GM13977 (cell line): ENCODE measurements around the gene PRKCE.
"Not testable (repeated sequence)": the region's sequence is repeated elsewhere in the genome, so short reads cannot be mapped to it uniquely, and the experiment has no call there.

Experiments
- DNase-seq: peaks from one replicate; pipeline ENCODE4 v3.0.0; 2012; ENCODE audit warnings: low spot score
- CTCF ChIP-seq: IDR thresholded peaks from 2 replicates; pipeline ENCODE4 v1.5.1; 2012; ENCODE audit warnings: mild to moderate bottlenecking, control low read depth; ENCODE audit not compliant: insufficient read depth; ENCODE audit errors: extremely low read depth, missing control alignments
- in situ Hi-C: fragments of 300-500 bp; cut with MboI; formaldehyde crosslinking; loops from one replicate; pipeline ENCODE4 v1.12.0; 2022; ENCODE audit warnings: low sequenced_read_pairs, low pct_unique_long_range_greater_than_20kb, mixed read lengths, inconsistent platforms; ENCODE audit not compliant: unreplicated experiment

Gene PRKCE

GRCh38 chr2:46208766-46209165 is 557.3 kb downstream of the PRKCE start:
- in situ Hi-C loops, result no loop called here
- TF ChIP-seq CTCF, result no peak
- DNase-seq, result no peak

- in situ Hi-C loops, result no loop called here
- DNase-seq, result no peak
- no peak for TF ChIP-seq CTCF
Observed at GRCh38 chr2:46210063-46210462, 558.6 kb downstream of the PRKCE start.

- no peak for DNase-seq
- no peak for TF ChIP-seq CTCF
- in situ Hi-C loops, result no loop called here
Observed at GRCh38 chr2:46211461-46211860, 560.0 kb downstream of the PRKCE start.

- in situ Hi-C loops, result no loop called here
- no peak for DNase-seq
- TF ChIP-seq CTCF, result no peak
Observed at GRCh38 chr2:46213906-46214305, 562.4 kb downstream of the PRKCE start.

DNA sequence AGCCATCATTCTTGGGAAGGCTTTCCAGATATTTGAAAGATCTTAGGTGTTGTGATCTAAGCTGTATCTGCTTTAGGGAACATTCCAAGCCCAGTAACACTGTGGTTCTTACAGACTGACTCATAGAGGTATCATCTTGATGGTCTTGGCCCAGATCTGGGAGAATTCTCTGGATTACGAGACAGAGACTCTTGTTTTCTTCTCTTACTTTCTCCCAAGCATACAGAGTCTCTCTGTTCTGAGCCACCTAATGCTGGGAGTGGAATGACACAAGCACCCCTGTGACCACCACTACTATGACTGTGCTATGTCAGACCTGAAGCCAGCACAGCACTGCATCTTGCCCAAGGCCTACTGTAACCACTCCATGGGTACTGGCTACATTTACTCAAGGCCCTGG is 564.7 kb downstream of the PRKCE start:
- TF ChIP-seq CTCF, result no peak
- DNase-seq, result no peak
- in situ Hi-C loops, result no loop called here

- DNase-seq, in situ Hi-C loops: not testable (repeated sequence)
Observed at GRCh38 chr2:46223514-46223913, 572.0 kb downstream of the PRKCE start.

DNA sequence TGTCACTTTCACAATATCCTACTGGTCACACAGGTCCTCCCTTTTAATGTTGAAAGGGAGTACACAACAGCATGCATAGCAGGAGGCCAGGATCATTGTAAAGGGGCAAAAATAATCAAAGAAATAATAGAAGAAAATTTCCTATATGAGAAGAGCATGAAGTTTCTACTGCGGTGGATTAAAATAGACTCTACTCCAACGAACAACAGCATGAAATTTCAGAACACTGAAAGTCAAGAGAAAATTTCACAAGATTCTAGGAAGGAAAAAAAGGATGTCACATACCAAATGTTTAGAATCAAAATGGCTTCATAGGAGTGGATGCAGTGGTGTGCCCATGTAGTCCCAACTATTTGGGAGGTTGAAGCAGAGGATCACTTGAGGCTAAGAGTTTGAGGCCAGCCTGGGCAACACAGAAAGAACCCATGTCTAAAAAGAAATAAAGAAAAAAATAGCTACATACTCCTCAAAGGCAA is 573.7 kb downstream of the PRKCE start:
- no peak for DNase-seq
- in situ Hi-C loops, result no loop called here
- no peak for TF ChIP-seq CTCF
